DOHH2 (cell line): Measurements from ENCODE around the gene ELOVL5.

Experiments
- H3F3A ChIP-seq: fragments of 200-600 bp; sonication (generic), shearing (Covaris generic); 2 replicates; pipeline ENCODE4 v1.6.0; 2016; ENCODE audit warnings: antibody characterized with exemption, mild to moderate bottlenecking; ENCODE audit not compliant: control insufficient read depth, insufficient read depth
- H3K27ac ChIP-seq: fragments of 200-600 bp; sonication (generic); 2 replicates; pipeline ENCODE4 v1.5.1; 2014; ENCODE audit warnings: low read depth, mild to moderate bottlenecking, low read length, moderate library complexity
- H3K27me3 ChIP-seq: fragments of 200-600 bp; sonication (generic); 2 replicates; pipeline ENCODE4 v1.6.1; 2014; ENCODE audit warnings: mild to moderate bottlenecking, low read length, mixed read lengths; ENCODE audit not compliant: control insufficient read depth
- H3K36me3 ChIP-seq: fragments of 200-600 bp; sonication (generic); 2 replicates; pipeline ENCODE4 v1.6.1; 2014; ENCODE audit warnings: mild to moderate bottlenecking, low read length, moderate library complexity, mixed read lengths; ENCODE audit not compliant: control insufficient read depth
- H3K4me1 ChIP-seq: fragments of 200-600 bp; sonication (generic); 2 replicates; pipeline ENCODE4 v1.6.1; 2014; ENCODE audit warnings: mild to moderate bottlenecking, low read length, mixed read lengths; ENCODE audit not compliant: control insufficient read depth
- H3K4me2 ChIP-seq: fragments of 200-600 bp; sonication (generic); 2 replicates; pipeline ENCODE4 v1.6.0; 2014; ENCODE audit warnings: mild to moderate bottlenecking, low read length, moderate library complexity
- H3K4me3 ChIP-seq: fragments of 200-600 bp; sonication (generic); 2 replicates; pipeline ENCODE4 v1.5.1; 2014; ENCODE audit warnings: mild to moderate bottlenecking, low read length, mixed read lengths
- H3K79me2 ChIP-seq: fragments of 200-600 bp; sonication (generic); 2 replicates; pipeline ENCODE4 v1.6.1; 2014; ENCODE audit warnings: mild to moderate bottlenecking, low read length, mixed read lengths; ENCODE audit not compliant: control insufficient read depth
- H3K9me2 ChIP-seq: fragments of 200-600 bp; sonication (generic); replicated peaks from 2 replicates; pipeline ENCODE4 v1.6.1; 2014; ENCODE audit warnings: mild to moderate bottlenecking, low read length, mixed read lengths; ENCODE audit not compliant: control insufficient read depth
- H3K9me3 ChIP-seq: fragments of 200-600 bp; sonication (generic); 2 replicates; pipeline ENCODE4 v1.6.1; 2014; ENCODE audit warnings: antibody characterized with exemption, low read length, mixed read lengths; ENCODE audit not compliant: control insufficient read depth, insufficient read depth
- H4K20me1 ChIP-seq: fragments of 200-600 bp; sonication (generic); 2 replicates; pipeline ENCODE4 v1.6.0; 2014; ENCODE audit warnings: low read depth, mild to moderate bottlenecking, antibody characterized with exemption, low read length, moderate library complexity; ENCODE audit not compliant: control insufficient read depth, insufficient read depth
- EZH2phosphoT487 ChIP-seq: fragments of 200-600 bp; sonication (generic); IDR thresholded peaks from 2 replicates; pipeline ENCODE4 v1.6.1; 2017; ENCODE audit warnings: borderline replicate concordance, mild to moderate bottlenecking, antibody characterized with exemption, low read length, moderate library complexity, mixed read lengths
- TF ChIP-seq, protein P1 (sequence below): fragments of 200-600 bp; sonication (generic); IDR thresholded peaks from one replicate; pipeline ENCODE4 v1.5.1; 2014; ENCODE audit warnings: antibody characterized with exemption, mild to moderate bottlenecking, low read depth, low read length; ENCODE audit not compliant: poor library complexity, severe bottlenecking

ELOVL5 gene

DNA sequence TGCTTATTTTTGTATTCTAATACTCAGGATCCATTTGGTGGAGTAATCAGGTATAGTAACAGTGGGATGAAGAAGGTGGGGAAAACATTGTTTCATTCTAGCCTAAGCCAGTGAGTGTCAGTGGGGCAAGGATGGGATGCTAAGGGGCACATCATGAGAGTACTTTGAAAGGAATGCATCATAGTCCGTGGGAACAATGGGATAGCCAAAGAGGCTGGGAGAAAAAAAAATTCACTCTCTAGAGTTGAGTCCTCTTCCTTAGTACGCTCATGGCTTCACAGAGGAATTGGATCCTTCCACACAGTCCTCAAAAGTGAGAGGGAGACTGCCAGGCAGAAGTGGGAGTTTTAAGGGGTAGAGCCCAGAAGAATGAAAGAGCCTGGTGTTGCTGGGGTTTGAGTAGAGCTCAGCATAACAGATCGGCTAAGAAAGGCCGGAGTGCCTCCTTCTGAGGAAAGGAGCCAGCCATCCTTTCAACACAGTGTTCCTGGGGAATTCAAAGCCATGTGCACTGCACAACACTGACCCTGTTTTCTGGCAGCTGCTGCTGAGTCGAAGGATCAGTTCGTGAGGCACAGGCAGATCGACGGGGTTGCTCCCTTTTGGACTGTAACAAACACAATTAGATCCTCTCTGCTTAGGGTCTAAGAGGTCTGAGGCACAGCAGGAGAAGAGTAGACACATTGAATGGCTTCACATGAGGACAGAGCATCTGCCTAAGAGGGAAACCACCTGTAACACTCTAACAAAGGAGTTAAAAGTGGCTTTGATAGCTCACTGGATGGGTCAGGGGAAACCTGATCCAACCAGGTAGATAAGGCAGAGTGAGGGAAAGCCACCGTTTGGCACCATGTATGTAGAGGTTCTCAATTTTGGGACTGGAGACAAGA lies 61.2 kb downstream of the ELOVL5 start:
- no peak overlapping the region for H3K27ac ChIP-seq
- no peak overlapping the region for H3K4me3 ChIP-seq
- H3K79me2 ChIP-seq = 0 out of 2 replicates have a peak, but pooled peaks cover 5% of the 10 kb centered on the region
- no peaks in the 10 kb centered on the region for H4K20me1 ChIP-seq
- no peaks in the 10 kb centered on the region for H3K9me2 ChIP-seq
- H3K36me3 ChIP-seq = peaks cover 63% of the 10 kb centered on the region
- H3K27me3 ChIP-seq = no peaks in the 10 kb centered on the region
- no peaks in the 10 kb centered on the region for H3K9me3 ChIP-seq
- no peak for TF ChIP-seq EZH2phosphoT487
- TF ChIP-seq, protein P1, sequence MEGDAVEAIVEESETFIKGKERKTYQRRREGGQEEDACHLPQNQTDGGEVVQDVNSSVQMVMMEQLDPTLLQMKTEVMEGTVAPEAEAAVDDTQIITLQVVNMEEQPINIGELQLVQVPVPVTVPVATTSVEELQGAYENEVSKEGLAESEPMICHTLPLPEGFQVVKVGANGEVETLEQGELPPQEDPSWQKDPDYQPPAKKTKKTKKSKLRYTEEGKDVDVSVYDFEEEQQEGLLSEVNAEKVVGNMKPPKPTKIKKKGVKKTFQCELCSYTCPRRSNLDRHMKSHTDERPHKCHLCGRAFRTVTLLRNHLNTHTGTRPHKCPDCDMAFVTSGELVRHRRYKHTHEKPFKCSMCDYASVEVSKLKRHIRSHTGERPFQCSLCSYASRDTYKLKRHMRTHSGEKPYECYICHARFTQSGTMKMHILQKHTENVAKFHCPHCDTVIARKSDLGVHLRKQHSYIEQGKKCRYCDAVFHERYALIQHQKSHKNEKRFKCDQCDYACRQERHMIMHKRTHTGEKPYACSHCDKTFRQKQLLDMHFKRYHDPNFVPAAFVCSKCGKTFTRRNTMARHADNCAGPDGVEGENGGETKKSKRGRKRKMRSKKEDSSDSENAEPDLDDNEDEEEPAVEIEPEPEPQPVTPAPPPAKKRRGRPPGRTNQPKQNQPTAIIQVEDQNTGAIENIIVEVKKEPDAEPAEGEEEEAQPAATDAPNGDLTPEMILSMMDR = no peak
- H3F3A ChIP-seq = peaks cover 2% of the 10 kb centered on the region; the same call in 1 of the 2 replicates
- no peaks in the 10 kb centered on the region for H3K4me1 ChIP-seq
- H3K4me2 ChIP-seq = no peak overlapping the region

GRCh38 chr6:53284901-53285300 lies 63.8 kb downstream of the ELOVL5 start:
- no peaks in the 10 kb centered on the region for H3K9me2 ChIP-seq
- peaks cover 19% of the 10 kb centered on the region for H3K79me2 ChIP-seq
- H3K27ac ChIP-seq = no peak overlapping the region
- no peak overlapping the region for H3K4me3 ChIP-seq
- H3K4me2 ChIP-seq = no peak overlapping the region
- no peaks in the 10 kb centered on the region for H3F3A ChIP-seq
- H4K20me1 ChIP-seq = no peaks in the 10 kb centered on the region
- TF ChIP-seq EZH2phosphoT487 = no peak
- TF ChIP-seq, protein P1 = no peak
- no peaks in the 10 kb centered on the region for H3K27me3 ChIP-seq
- peaks cover 59% of the 10 kb centered on the region for H3K36me3 ChIP-seq
- no peaks in the 10 kb centered on the region for H3K9me3 ChIP-seq
- H3K4me1 ChIP-seq = peaks cover 26% of the 10 kb centered on the region

DNA sequence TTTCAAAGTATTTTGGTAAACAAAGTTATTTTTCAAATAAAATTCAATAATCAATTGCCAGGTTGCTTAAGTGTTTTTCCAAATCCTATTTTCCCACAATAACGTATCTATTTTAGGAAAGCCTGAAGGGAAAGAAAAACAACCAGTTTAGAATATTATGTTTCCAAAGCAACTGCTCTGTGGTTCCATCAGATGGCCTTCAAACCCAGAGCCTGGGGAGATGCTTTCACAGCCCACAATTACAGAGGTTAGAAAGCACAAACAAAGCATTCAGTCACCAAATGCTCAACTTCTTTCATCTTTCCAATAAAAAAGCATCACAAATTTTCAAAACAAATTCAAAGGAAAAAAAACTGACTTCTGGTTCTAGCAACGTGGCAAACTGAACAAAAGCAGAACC lies 66.0 kb downstream of the ELOVL5 start:
- no peak for TF ChIP-seq EZH2phosphoT487
- TF ChIP-seq, protein P1 = no peak
- peaks cover 27% of the 10 kb centered on the region for H3K4me1 ChIP-seq
- no peak overlapping the region for H3K27ac ChIP-seq
- H3K9me3 ChIP-seq = no peaks in the 10 kb centered on the region
- H3K4me2 ChIP-seq = no peak overlapping the region
- H3K9me2 ChIP-seq = no peaks in the 10 kb centered on the region
- H3K79me2 ChIP-seq = peaks cover 22% of the 10 kb centered on the region
- peaks cover 67% of the 10 kb centered on the region for H3K36me3 ChIP-seq
- no peak overlapping the region for H3K4me3 ChIP-seq
- no peaks in the 10 kb centered on the region for H3K27me3 ChIP-seq
- H4K20me1 ChIP-seq = peaks cover 3% of the 10 kb centered on the region; the same call in 1 of the 2 replicates
- no peaks in the 10 kb centered on the region for H3F3A ChIP-seq
